IgD-negative memory B cell (primary cell): ENCODE data around the gene CTNNA2. TPM values are rescaled to one million over a fixed set of nuclear protein-coding genes. Genes with fewer than 3 reads are reported as not detected.
A peak's percentile ranks its signal among the peaks of the same experiment; 100 is the strongest.

Experiments
- H3K27ac Mint-ChIP-seq, 3 donors: one replicate each; pipeline ENCODE4 v1.8.0; 2020 to 2022; ENCODE audit warnings: mild to moderate bottlenecking in 3 of 3, mixed read lengths in 3 of 3, moderate library complexity in 1 of 3
- H3K27me3 Mint-ChIP-seq: one replicate; pipeline ENCODE4 v1.8.0; 2021; ENCODE audit warnings: mixed read lengths
- H3K36me3 Mint-ChIP-seq: one replicate; pipeline ENCODE4 v1.8.0; 2020; ENCODE audit warnings: mild to moderate bottlenecking, mixed read lengths
- H3K4me1 Mint-ChIP-seq, 3 donors: one replicate each; pipeline ENCODE4 v1.8.0; 2020 to 2022; ENCODE audit warnings: mixed read lengths in 3 of 3, mild to moderate bottlenecking in 1 of 3
- H3K4me3 Mint-ChIP-seq, 4 donors: one replicate each; pipeline ENCODE4 v1.8.0; 2020 to 2022; ENCODE audit warnings: mild to moderate bottlenecking in 4 of 4, mixed read lengths in 4 of 4, moderate library complexity in 3 of 4
- H3K9me3 Mint-ChIP-seq, 3 donors: one replicate each; pipeline ENCODE4 v1.8.0; 2020 to 2021; ENCODE audit warnings: mixed read lengths in 3 of 3, mild to moderate bottlenecking in 1 of 3
- polyA plus RNA-seq: library from polyadenylated mRNA; unstranded; fragments of 300-500 nt; fragmentation: Illumina TruSeq; gene quantifications from one replicate; pipeline ENCODE4 v1.2.3, GENCODE V29; 2021

Gene CTNNA2
- polyA plus RNA-seq, 1 donor from 2014 or later = not detected

- Mint-ChIP-seq H3K27ac (no peak overlapping the region), H3K4me3 (no peak overlapping the region), H3K4me1 (no peaks in the 10 kb centered on the region), H3K36me3 (no peaks in the 10 kb centered on the region), H3K9me3 (peaks cover 0 to 8% (median 2%) of the 10 kb centered on the region in 3 donors), H3K27me3 (no peaks in the 10 kb centered on the region)
Observed at GRCh38 chr2:79713131-79713785, 200.4 kb downstream of the CTNNA2 start.

- no peaks in the 10 kb centered on the region for H3K36me3 Mint-ChIP-seq
- peaks cover 0 to 8% (median 2%) of the 10 kb centered on the region in 3 donors for H3K9me3 Mint-ChIP-seq
- no peak overlapping the region for H3K27ac Mint-ChIP-seq
- no peaks in the 10 kb centered on the region for H3K27me3 Mint-ChIP-seq
- H3K4me1 Mint-ChIP-seq = no peaks in the 10 kb centered on the region
- H3K4me3 Mint-ChIP-seq = peak overlapping the region in 1 of 4 donors; percentile 23
Observed at GRCh38 chr2:79714283-79714682, 201.4 kb downstream of the CTNNA2 start.

GRCh38 chr2:79715338-79715737 is 202.5 kb downstream of the CTNNA2 start:
- Mint-ChIP-seq H3K36me3 (no peaks in the 10 kb centered on the region), H3K4me3 (no peak overlapping the region), H3K27me3 (no peaks in the 10 kb centered on the region), H3K9me3 (peaks cover 0 to 13% (median 2%) of the 10 kb centered on the region in 3 donors), H3K27ac (no peak overlapping the region), H3K4me1 (no peaks in the 10 kb centered on the region)

- H3K36me3 Mint-ChIP-seq = no peaks in the 10 kb centered on the region
- no peak overlapping the region for H3K4me3 Mint-ChIP-seq
- peaks cover under 1 to 13% (median 2%) of the 10 kb centered on the region in 3 donors for H3K9me3 Mint-ChIP-seq
- no peaks in the 10 kb centered on the region for H3K27me3 Mint-ChIP-seq
- no peaks in the 10 kb centered on the region for H3K4me1 Mint-ChIP-seq
- H3K27ac Mint-ChIP-seq = no peak overlapping the region
Observed at GRCh38 chr2:79716266-79716665, 203.4 kb downstream of the CTNNA2 start.

- H3K4me3 Mint-ChIP-seq = no peak overlapping the region
- H3K27ac Mint-ChIP-seq = no peak overlapping the region
- H3K27me3 Mint-ChIP-seq = no peaks in the 10 kb centered on the region
- H3K4me1 Mint-ChIP-seq = no peaks in the 10 kb centered on the region
- H3K36me3 Mint-ChIP-seq = no peaks in the 10 kb centered on the region
- H3K9me3 Mint-ChIP-seq = peaks cover 2 to 15% (median 3%) of the 10 kb centered on the region in 3 donors
Observed at GRCh38 chr2:79717364-79718007, 204.6 kb downstream of the CTNNA2 start.

GRCh38 chr2:79721061-79721460 is 208.2 kb downstream of the CTNNA2 start:
- Mint-ChIP-seq H3K9me3 (peaks cover 2 to 13% (median 4%) of the 10 kb centered on the region in 3 donors), H3K4me3 (no peak overlapping the region), H3K27me3 (no peaks in the 10 kb centered on the region), H3K4me1 (no peaks in the 10 kb centered on the region), H3K27ac (no peak overlapping the region), H3K36me3 (no peaks in the 10 kb centered on the region)

GRCh38 chr2:79721966-79722365 is 209.1 kb downstream of the CTNNA2 start:
- peaks cover 2 to 13% (median 4%) of the 10 kb centered on the region in 3 donors for H3K9me3 Mint-ChIP-seq
- no peak overlapping the region for H3K27ac Mint-ChIP-seq
- no peaks in the 10 kb centered on the region for H3K4me1 Mint-ChIP-seq
- H3K36me3 Mint-ChIP-seq = no peaks in the 10 kb centered on the region
- H3K4me3 Mint-ChIP-seq = no peak overlapping the region
- no peaks in the 10 kb centered on the region for H3K27me3 Mint-ChIP-seq

GRCh38 chr2:79723830-79724229 is 211.0 kb downstream of the CTNNA2 start:
- H3K4me1 Mint-ChIP-seq = no peaks in the 10 kb centered on the region
- no peak overlapping the region for H3K27ac Mint-ChIP-seq
- no peaks in the 10 kb centered on the region for H3K27me3 Mint-ChIP-seq
- no peaks in the 10 kb centered on the region for H3K36me3 Mint-ChIP-seq
- H3K4me3 Mint-ChIP-seq = no peak overlapping the region
- H3K9me3 Mint-ChIP-seq = peaks cover 2 to 13% (median 4%) of the 10 kb centered on the region in 3 donors

- Mint-ChIP-seq H3K9me3 (peaks cover 0 to 5% (median 2%) of the 10 kb centered on the region in 3 donors), H3K4me3 (no peak overlapping the region), H3K4me1 (no peaks in the 10 kb centered on the region), H3K36me3 (no peaks in the 10 kb centered on the region), H3K27ac (no peak overlapping the region), H3K27me3 (no peaks in the 10 kb centered on the region)
Observed at GRCh38 chr2:79729532-79729931, 216.7 kb downstream of the CTNNA2 start.

- Mint-ChIP-seq H3K36me3 (no peaks in the 10 kb centered on the region), H3K27ac (no peak overlapping the region), H3K4me1 (no peaks in the 10 kb centered on the region), H3K27me3 (no peaks in the 10 kb centered on the region), H3K4me3 (no peak overlapping the region), H3K9me3 (peaks cover 0 to 4% (median 0%) of the 10 kb centered on the region in 3 donors)
Observed at GRCh38 chr2:79734518-79734917, 221.7 kb downstream of the CTNNA2 start.

- H3K36me3 Mint-ChIP-seq = peaks cover 1% of the 10 kb centered on the region
- peaks cover 2 to 13% (median 6%) of the 10 kb centered on the region in 3 donors for H3K9me3 Mint-ChIP-seq
- H3K27ac Mint-ChIP-seq = no peak overlapping the region
- H3K4me3 Mint-ChIP-seq = no peak overlapping the region
- no peaks in the 10 kb centered on the region for H3K4me1 Mint-ChIP-seq
- H3K27me3 Mint-ChIP-seq = no peaks in the 10 kb centered on the region
Observed at GRCh38 chr2:79740879-79741443, 228.1 kb downstream of the CTNNA2 start.

GRCh38 chr2:79750321-79750720 is 237.5 kb downstream of the CTNNA2 start:
- Mint-ChIP-seq H3K4me1 (no peaks in the 10 kb centered on the region), H3K36me3 (no peaks in the 10 kb centered on the region), H3K27me3 (no peaks in the 10 kb centered on the region), H3K27ac (no peak overlapping the region), H3K4me3 (no peak overlapping the region), H3K9me3 (peaks cover 5 to 19% (median 14%) of the 10 kb centered on the region in 3 donors)

- H3K36me3 Mint-ChIP-seq = no peaks in the 10 kb centered on the region
- H3K9me3 Mint-ChIP-seq = peaks cover 6% of the 10 kb centered on the region in 3 donors
- no peak overlapping the region for H3K4me3 Mint-ChIP-seq
- H3K27ac Mint-ChIP-seq = no peak overlapping the region
- H3K4me1 Mint-ChIP-seq = no peaks in the 10 kb centered on the region
- no peaks in the 10 kb centered on the region for H3K27me3 Mint-ChIP-seq
Observed at GRCh38 chr2:79757526-79757925, 244.7 kb downstream of the CTNNA2 start.

- Mint-ChIP-seq H3K27ac (no peak overlapping the region), H3K4me3 (no peak overlapping the region), H3K27me3 (no peaks in the 10 kb centered on the region), H3K9me3 (peaks cover 4 to 7% (median 6%) of the 10 kb centered on the region in 3 donors), H3K4me1 (no peaks in the 10 kb centered on the region), H3K36me3 (no peaks in the 10 kb centered on the region)
Observed at GRCh38 chr2:79758042-79758441, 245.2 kb downstream of the CTNNA2 start.

- Mint-ChIP-seq H3K36me3 (no peaks in the 10 kb centered on the region), H3K27ac (no peak overlapping the region), H3K9me3 (peaks cover 4 to 9% (median 4%) of the 10 kb centered on the region in 3 donors), H3K4me1 (no peaks in the 10 kb centered on the region), H3K27me3 (no peaks in the 10 kb centered on the region), H3K4me3 (no peak overlapping the region)
Observed at GRCh38 chr2:79758749-79759282, 246.0 kb downstream of the CTNNA2 start.
